Endodermal cell (in vitro differentiated cells): ENCODE results near the gene CSNK2A3. TPM values are rescaled to one million over a fixed set of nuclear protein-coding genes. Genes with fewer than 3 reads are reported as not detected.

Experiments
- DNase-seq: peaks from one replicate; pipeline ENCODE4 v3.0.0-alpha.2; 2017
- H3K27ac ChIP-seq: 2 replicates; pipeline ENCODE4 v1.5.1; 2013; ENCODE audit warnings: mild to moderate bottlenecking, low read depth, low read length, moderate library complexity
- H3K27me3 ChIP-seq: 2 replicates; pipeline ENCODE4 v1.6.1; 2013; ENCODE audit warnings: mild to moderate bottlenecking, low read length, moderate library complexity; ENCODE audit not compliant: insufficient read depth, control insufficient read depth, poor library complexity, severe bottlenecking
- H3K36me3 ChIP-seq: 2 replicates; pipeline ENCODE4 v1.7.0; 2013; ENCODE audit warnings: mild to moderate bottlenecking, low read length, moderate library complexity; ENCODE audit not compliant: control insufficient read depth, insufficient read depth
- H3K4me1 ChIP-seq: one replicate; pipeline ENCODE4 v1.7.0; 2013; ENCODE audit warnings: low read length; ENCODE audit not compliant: control insufficient read depth, insufficient read depth
- H3K4me3 ChIP-seq: 2 replicates; pipeline ENCODE4 v1.5.1; 2013; ENCODE audit warnings: mild to moderate bottlenecking, low read length, moderate library complexity
- H3K9ac ChIP-seq: 2 replicates; pipeline ENCODE4 v1.6.1; 2013; ENCODE audit warnings: mild to moderate bottlenecking, low read length, moderate library complexity; ENCODE audit not compliant: poor library complexity, severe bottlenecking; ENCODE audit errors: extremely low read depth
- H3K9me3 ChIP-seq: 2 replicates; pipeline ENCODE4 v1.6.1; 2013; ENCODE audit warnings: mild to moderate bottlenecking, low read length, moderate library complexity; ENCODE audit not compliant: control insufficient read depth
- H3K27ac Mint-ChIP-seq: 2 replicates; pipeline ENCODE4 v1.8.0; 2020; ENCODE audit warnings: mixed read lengths
- H3K27me3 Mint-ChIP-seq: 2 replicates; pipeline ENCODE4 v1.8.0; 2021; ENCODE audit warnings: mild to moderate bottlenecking, mixed read lengths; ENCODE audit not compliant: insufficient read depth
- H3K36me3 Mint-ChIP-seq: 2 replicates; pipeline ENCODE4 v1.8.0; 2020; ENCODE audit warnings: low read depth, mixed read lengths
- H3K4me1 Mint-ChIP-seq: 2 replicates; pipeline ENCODE4 v1.8.0; 2020; ENCODE audit warnings: mixed read lengths
- H3K4me3 Mint-ChIP-seq: 2 replicates; pipeline ENCODE4 v1.8.0; 2020; ENCODE audit warnings: mild to moderate bottlenecking, moderate library complexity, mixed read lengths
- H3K9me3 Mint-ChIP-seq: 2 replicates; pipeline ENCODE4 v1.8.0; 2020; ENCODE audit warnings: mild to moderate bottlenecking, mixed read lengths
- WGBS, 2 experiments: methylation state at CpG; one replicate each; pipeline versions ENCODE4 v1.1.5 to v1.1.7; 2013; ENCODE audit warnings: missing lambda C conversion rate in 2 of 2, mixed read lengths in 1 of 2; ENCODE audit not compliant: insufficient coverage in 1 of 2, insufficient read length in 1 of 2; 5-methylcytosine and 5-hydroxymethylcytosine counted together
- total RNA-seq, 2 donors: library from RNA; stranded (reverse); fragmentation: NEBNext Ultra II Directional in 1 of 2; extraction: Animal tissue kit (Norgen Biotek cat#: 25700) in 1 of 2; gene quantifications; 2 replicates in 1 of 2; 3 replicates in 1 of 2; pipeline ENCODE4 v1.2.1, GENCODE V29; 2021
- TF ChIP-seq, protein P1 (sequence below): fragments of 200-600 bp; sonication (generic); conservative IDR thresholded peaks from 2 replicates; pipeline ENCODE4 v1.5.0; 2021; ENCODE audit warnings: antibody characterized with exemption, mild to moderate bottlenecking

CSNK2A3 gene
- total RNA-seq, 2 donors from 2014 or later, result 0.82 to 2.1 TPM

- Histone ChIP-seq H3K9ac (no peak overlapping the region), H3K27ac (no peak overlapping the region), H3K36me3 (no peaks in the 10 kb centered on the region), H3K4me1 (no peaks in the 10 kb centered on the region), H3K27me3 (peaks cover 32% of the 10 kb centered on the region), H3K9me3 (no peaks in the 10 kb centered on the region), H3K4me3 (no peak overlapping the region)
- 75 to 80% methylated on average over 5 to 11 of the region's 11 CpGs for WGBS, 2 experiments
- no peak overlapping the region for H3K27ac Mint-ChIP-seq
- TF ChIP-seq, protein P1, sequence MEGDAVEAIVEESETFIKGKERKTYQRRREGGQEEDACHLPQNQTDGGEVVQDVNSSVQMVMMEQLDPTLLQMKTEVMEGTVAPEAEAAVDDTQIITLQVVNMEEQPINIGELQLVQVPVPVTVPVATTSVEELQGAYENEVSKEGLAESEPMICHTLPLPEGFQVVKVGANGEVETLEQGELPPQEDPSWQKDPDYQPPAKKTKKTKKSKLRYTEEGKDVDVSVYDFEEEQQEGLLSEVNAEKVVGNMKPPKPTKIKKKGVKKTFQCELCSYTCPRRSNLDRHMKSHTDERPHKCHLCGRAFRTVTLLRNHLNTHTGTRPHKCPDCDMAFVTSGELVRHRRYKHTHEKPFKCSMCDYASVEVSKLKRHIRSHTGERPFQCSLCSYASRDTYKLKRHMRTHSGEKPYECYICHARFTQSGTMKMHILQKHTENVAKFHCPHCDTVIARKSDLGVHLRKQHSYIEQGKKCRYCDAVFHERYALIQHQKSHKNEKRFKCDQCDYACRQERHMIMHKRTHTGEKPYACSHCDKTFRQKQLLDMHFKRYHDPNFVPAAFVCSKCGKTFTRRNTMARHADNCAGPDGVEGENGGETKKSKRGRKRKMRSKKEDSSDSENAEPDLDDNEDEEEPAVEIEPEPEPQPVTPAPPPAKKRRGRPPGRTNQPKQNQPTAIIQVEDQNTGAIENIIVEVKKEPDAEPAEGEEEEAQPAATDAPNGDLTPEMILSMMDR, result no peak
- no peak for DNase-seq
- H3K4me1 Mint-ChIP-seq, result peaks cover 7% of the 10 kb centered on the region
- H3K9me3 Mint-ChIP-seq, result no peaks in the 10 kb centered on the region
- H3K36me3 Mint-ChIP-seq, result no peaks in the 10 kb centered on the region
- peaks cover 53% of the 10 kb centered on the region for H3K27me3 Mint-ChIP-seq
- H3K4me3 Mint-ChIP-seq, result no peak overlapping the region
These were observed 43.4 kb upstream of the CSNK2A3 start for GRCh38 chr11:11396301-11397035.

DNA sequence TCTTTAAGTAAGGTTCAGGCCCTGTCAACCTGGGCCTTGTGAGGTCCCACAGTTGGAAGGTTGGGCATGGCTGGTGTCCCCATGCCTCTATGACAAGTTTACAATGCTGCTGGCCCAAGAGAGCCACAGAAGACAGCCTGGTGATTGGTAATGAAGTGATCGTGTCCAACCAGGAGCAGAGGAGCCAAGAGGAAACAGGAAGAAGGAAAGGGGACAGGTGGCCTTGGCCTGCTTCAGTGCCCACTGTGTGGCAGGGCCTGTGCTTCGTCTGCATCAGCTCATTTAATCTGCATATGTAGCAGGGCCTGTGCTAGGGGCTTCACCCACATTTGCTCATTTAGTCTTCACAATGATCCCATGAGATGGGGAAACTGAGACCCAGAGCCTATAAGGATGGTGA is 42.1 kb upstream of the CSNK2A3 start:
- H3K27me3 Mint-ChIP-seq, result peaks cover 58% of the 10 kb centered on the region
- no peak for DNase-seq

DNA sequence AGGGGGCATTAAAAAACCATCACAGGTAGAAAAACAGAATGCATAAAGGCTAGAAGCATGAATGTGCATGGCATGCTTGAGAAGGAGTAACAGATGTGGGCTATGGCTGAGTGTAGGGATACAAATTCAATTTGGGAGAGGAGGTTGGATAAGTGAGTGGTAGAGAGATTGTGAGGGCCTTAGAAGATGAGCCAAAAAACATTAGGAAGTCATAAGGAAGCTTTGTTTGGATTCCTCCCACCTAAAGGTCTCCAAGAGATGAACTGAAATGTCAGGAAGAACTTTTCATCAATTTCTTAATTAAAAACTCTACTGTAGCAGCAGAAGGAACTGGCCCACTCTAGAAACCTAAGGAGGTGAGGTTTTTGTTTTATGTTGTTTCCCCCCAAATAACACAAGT is 41.2 kb upstream of the CSNK2A3 start:
- H3K27ac ChIP-seq, result no peak overlapping the region
- H3K9ac ChIP-seq, result no peak overlapping the region
- Mint-ChIP-seq H3K36me3 (no peaks in the 10 kb centered on the region), H3K27ac (no peak overlapping the region), H3K4me1 (peaks cover 9% of the 10 kb centered on the region), H3K27me3 (peaks cover 64% of the 10 kb centered on the region), H3K4me3 (no peak overlapping the region), H3K9me3 (no peaks in the 10 kb centered on the region)
- H3K9me3 ChIP-seq, result no peaks in the 10 kb centered on the region
- no peaks in the 10 kb centered on the region for H3K36me3 ChIP-seq
- TF ChIP-seq, protein P1, result no peak
- peaks cover 35% of the 10 kb centered on the region for H3K27me3 ChIP-seq
- no peak overlapping the region for H3K4me3 ChIP-seq
- H3K4me1 ChIP-seq, result peaks cover 3% of the 10 kb centered on the region
- no peak for DNase-seq

More for the DNA sequence above, 42.1 kb upstream of the CSNK2A3 start:
- H3K9me3 ChIP-seq, result no peaks in the 10 kb centered on the region
- H3K4me1 Mint-ChIP-seq, result peaks cover 7% of the 10 kb centered on the region
- H3K4me3 ChIP-seq, result no peak overlapping the region
- H3K36me3 Mint-ChIP-seq, result no peaks in the 10 kb centered on the region
- H3K9ac ChIP-seq, result no peak overlapping the region
- 88 to 100% methylated on average over 1 to 2 of the region's 2 CpGs for WGBS, 2 experiments
- no peak overlapping the region for H3K4me3 Mint-ChIP-seq
- no peaks in the 10 kb centered on the region for H3K4me1 ChIP-seq
- H3K9me3 Mint-ChIP-seq, result no peaks in the 10 kb centered on the region
- TF ChIP-seq, protein P1, result no peak
- no peak overlapping the region for H3K27ac Mint-ChIP-seq
- no peaks in the 10 kb centered on the region for H3K36me3 ChIP-seq
- no peak overlapping the region for H3K27ac ChIP-seq
- H3K27me3 ChIP-seq, result peaks cover 32% of the 10 kb centered on the region
